Prostate gland (tissue), 2 donors: ENCODE results near the gene CEACAM3. TPM values are rescaled to one million over a fixed set of nuclear protein-coding genes. Genes with fewer than 3 reads are reported as not detected.

Experiments
- DNase-seq: peaks from one replicate; pipeline ENCODE4 v3.0.0-alpha.2; 2019; ENCODE audit warnings: low spot score
- H3K27ac ChIP-seq, 2 donors: fragments of 200-600 bp; sonication (generic); 2 replicates each; pipeline ENCODE4 v1.5.1; 2017 to 2019
- H3K27me3 ChIP-seq: fragments of 200-600 bp; sonication (generic); replicated peaks from 2 replicates; pipeline ENCODE4 v1.5.1; 2019; ENCODE audit not compliant: insufficient read depth
- H3K36me3 ChIP-seq, 2 donors: fragments of 200-600 bp; sonication (generic); 1 replicate in 1 of 2; 2 replicates in 1 of 2; pipeline versions ENCODE4 v1.5.1 to v1.8.1; 2017 to 2019
- H3K4me1 ChIP-seq: fragments of 200-600 bp; sonication (generic); replicated peaks from 2 replicates; pipeline ENCODE4 v1.5.1; 2019
- H3K4me3 ChIP-seq, 2 donors: fragments of 200-600 bp; sonication (generic); 2 replicates each; pipeline ENCODE4 v1.5.1; 2017 to 2019
- H3K9me3 ChIP-seq: fragments of 200-600 bp; sonication (generic); 2 replicates; pipeline ENCODE4 v1.5.1; 2017
- CTCF ChIP-seq, 4 experiments: fragments of 200-600 bp in 2 of 4; fragments of 450-650 bp in 2 of 4; sonication (generic) in 2 of 4; IDR thresholded peaks; 1 replicate in 3 of 4; 2 replicates in 1 of 4; pipeline ENCODE4 v1.5.1; 2016 to 2019; ENCODE audit warnings: antibody characterized with exemption in 4 of 4, mild to moderate bottlenecking in 2 of 4, moderate library complexity in 2 of 4
- POLR2A ChIP-seq: fragments of 450-650 bp; IDR thresholded peaks from one replicate; pipeline ENCODE4 v1.6.1; 2016; ENCODE audit warnings: antibody characterized with exemption, mild to moderate bottlenecking
- POLR2AphosphoS5 ChIP-seq: sonication (generic); formaldehyde crosslinking; IDR thresholded peaks from one replicate; pipeline ENCODE4 v1.6.1; 2017; ENCODE audit warnings: antibody characterized with exemption
- WGBS: methylation state at CpG from one replicate; pipeline ENCODE4 v1.1.5; 2018; 5-methylcytosine and 5-hydroxymethylcytosine counted together
- intact Hi-C: fragments of 100-400 bp; cut with DNase I; formaldehyde crosslinking; loops from one replicate; pipeline ENCODE4 v1.14.2; 2022
- total RNA-seq, 2 donors: library from RNA; depleted of rRNA; stranded (reverse); fragments of >200 nt; gene quantifications; one replicate each; pipeline ENCODE4 v1.1.0, GENCODE V29; 2016

CEACAM3 gene
- total RNA-seq, 2 donors from 2014 or later: 0.59 TPM; not detected in 1

GRCh38 chr19:41843371-41843770 is 47.0 kb downstream of the CEACAM3 start:
- no peaks in the 10 kb centered on the region for H3K36me3 ChIP-seq
- H3K4me1 ChIP-seq: no peaks in the 10 kb centered on the region
- intact Hi-C loops: no loop called here
- 65% methylated on average over 7 of the region's 7 CpGs for WGBS
- TF ChIP-seq POLR2AphosphoS5: no peak
- no peak for TF ChIP-seq POLR2A
- TF ChIP-seq CTCF (IDR thresholded peaks at IDR 0.05): no peak
- no peak for DNase-seq
- H3K27ac ChIP-seq: no peak overlapping the region
- H3K4me3 ChIP-seq: no peak overlapping the region
- peaks cover 3% of the 10 kb centered on the region for H3K27me3 ChIP-seq
- no peaks in the 10 kb centered on the region for H3K9me3 ChIP-seq

DNA sequence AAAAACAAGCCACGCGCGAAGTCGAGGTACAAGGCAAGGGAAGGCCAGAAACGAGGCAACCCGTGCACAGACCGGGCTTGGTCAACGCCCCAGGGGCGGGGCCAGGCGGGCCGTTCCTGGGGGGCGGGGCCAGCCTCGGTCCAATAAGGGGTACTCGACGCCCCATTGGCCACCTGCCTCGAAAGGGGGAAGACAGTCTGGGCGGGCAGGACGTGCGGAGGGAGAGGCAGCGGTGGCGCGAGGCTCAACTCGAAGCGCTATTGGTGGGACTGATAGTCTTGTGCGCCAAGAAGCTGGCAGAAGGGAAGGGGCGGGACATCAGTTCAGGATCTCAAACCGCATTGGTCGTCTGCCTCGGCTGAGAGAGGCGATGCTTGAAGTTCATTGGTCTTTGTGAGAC is 48.2 kb downstream of the CEACAM3 start, which contains the start of gene LYPD4:
TSS of gene LYPD4 (minus strand) at position 83 of the 400 bp plus-strand sequence. CDS start 5,398 bp downstream, outside the sequence.
- TF ChIP-seq POLR2A: no peak
- TF ChIP-seq CTCF (IDR thresholded peaks at IDR 0.05): no peak
- TF ChIP-seq POLR2AphosphoS5: no peak
- DNase-seq: no peak
- Histone ChIP-seq H3K36me3 (no peaks in the 10 kb centered on the region), H3K27me3 (no peaks in the 10 kb centered on the region), H3K27ac (no peak within 1 kb of the TSS), H3K4me1 (no peaks in the 10 kb centered on the region), H3K4me3 (no peak within 1 kb of the TSS), H3K9me3 (no peaks in the 10 kb centered on the region)
- intact Hi-C loops: no loop called here
- WGBS: 79% methylated on average over 30 of the region's 30 CpGs

- H3K9me3 ChIP-seq: no peaks in the 10 kb centered on the region
- H3K36me3 ChIP-seq: no peaks in the 10 kb centered on the region
- TF ChIP-seq POLR2A: no peak
- TF ChIP-seq POLR2AphosphoS5: no peak
- TF ChIP-seq CTCF (IDR thresholded peaks at IDR 0.05): no peak
- DNase-seq: no peak
- intact Hi-C loops: no loop called here
- 100% methylated on average over 3 of the region's 3 CpGs for WGBS
- H3K27ac ChIP-seq: no peak within 1 kb of the TSS
- H3K4me3 ChIP-seq: no peak within 1 kb of the TSS
- H3K4me1 ChIP-seq: no peaks in the 10 kb centered on the region
- H3K27me3 ChIP-seq: no peaks in the 10 kb centered on the region
These were observed 48.4 kb downstream of the CEACAM3 start, which contains the start of gene DMRTC2 for GRCh38 chr19:41845001-41845050. Gene DMRTC2 (plus strand): TSS chr19:41845042. CDS start chr19:41847429, 2,387 bp downstream.

- Histone ChIP-seq H3K27ac (no peak overlapping the region), H3K9me3 (no peaks in the 10 kb centered on the region), H3K27me3 (no peaks in the 10 kb centered on the region), H3K4me3 (no peak overlapping the region), H3K36me3 (no peaks in the 10 kb centered on the region), H3K4me1 (no peaks in the 10 kb centered on the region)
- DNase-seq: no peak
- 75% methylated on average over 23 of the region's 23 CpGs for WGBS
- TF ChIP-seq POLR2AphosphoS5 (no peak), POLR2A (no peak), CTCF (IDR thresholded peaks at IDR 0.05) (no peak)
- intact Hi-C loops: no loop called here
These were observed 48.7 kb downstream of the CEACAM3 start for GRCh38 chr19:41845051-41845590.

GRCh38 chr19:41847351-41848105 is 51.1 kb downstream of the CEACAM3 start:
- no peak overlapping the region for H3K27ac ChIP-seq
- TF ChIP-seq POLR2A: no peak
- intact Hi-C loops: no loop called here
- H3K36me3 ChIP-seq: no peaks in the 10 kb centered on the region
- WGBS: 94% methylated on average over 19 of the region's 19 CpGs
- H3K4me3 ChIP-seq: no peak overlapping the region
- no peaks in the 10 kb centered on the region for H3K9me3 ChIP-seq
- DNase-seq: no peak
- H3K4me1 ChIP-seq: no peaks in the 10 kb centered on the region
- H3K27me3 ChIP-seq: no peaks in the 10 kb centered on the region
